IMR-90 (cell line): ENCODE results near the gene KCNAB2. TPM values are rescaled to one million over a fixed set of nuclear protein-coding genes. Genes with fewer than 3 reads are reported as not detected.
A peak's percentile ranks its signal among the peaks of the same experiment; 100 is the strongest.

Experiments
- ATAC-seq: fragments of 200-7000 bp; cut with Tn5 transposase; 2 replicates; pipeline ENCODE4 v1.9.1; 2020; ENCODE audit warnings: low read depth, mild to moderate bottlenecking, moderate library complexity
- BruUV-seq: library from RNA; stranded (reverse); fragments of 400-500 nt; replicated peaks from 2 replicates; lab custom pipeline; 2021; lab: Mats Ljungman, UMichigan
- CTCF ChIA-PET: fragments of 300-600 bp; formaldehyde crosslinking; extraction: SDS; loops from one replicate; lab custom pipeline; 2021; ENCODE audit warnings: antibody characterized with exemption; lab: Yijun Ruan, JAX
- POLR2A ChIA-PET: fragments of 300-600 bp; sonication (Branson Sonifier 250); formaldehyde crosslinking; loops from one replicate; lab custom pipeline; 2022; ENCODE audit warnings: antibody characterized with exemption; ENCODE audit not compliant: unreplicated experiment; lab: Charles Lee
- DNase-seq: peaks from one replicate; pipeline ENCODE4 v3.0.0; 2013
- H2AFZ ChIP-seq: replicated peaks from 2 replicates; pipeline ENCODE3; 2013; ENCODE audit warnings: low read length, mild to moderate bottlenecking; ENCODE audit not compliant: poor library complexity
- H2AK5ac ChIP-seq: 2 replicates; pipeline ENCODE4 v1.6.1; 2013; ENCODE audit warnings: low read depth, low read length, inconsistent platforms
- H2AK9ac ChIP-seq: replicated peaks from 2 replicates; pipeline ENCODE3; 2013; ENCODE audit warnings: mild to moderate bottlenecking, low read depth, low read length, moderate library complexity; ENCODE audit not compliant: poor library complexity
- H2BK120ac ChIP-seq: 2 replicates; pipeline ENCODE4 v1.6.1; 2013; ENCODE audit warnings: low read depth, low read length, inconsistent platforms
- H2BK15ac ChIP-seq: 3 replicates; pipeline ENCODE4 v1.6.1; 2013; ENCODE audit warnings: low read depth, low read length, inconsistent platforms
- H2BK20ac ChIP-seq: 2 replicates; pipeline ENCODE4 v1.6.1; 2013; ENCODE audit warnings: low read depth, mild to moderate bottlenecking, inconsistent platforms, low read length, moderate library complexity
- H2BK5ac ChIP-seq: 2 replicates; pipeline ENCODE4 v1.6.1; 2013; ENCODE audit warnings: mild to moderate bottlenecking, low read depth, low read length, inconsistent platforms; ENCODE audit not compliant: poor library complexity, severe bottlenecking
- H3K14ac ChIP-seq: replicated peaks from 2 replicates; pipeline ENCODE4 v1.6.1; 2013; ENCODE audit warnings: low read depth, low read length, inconsistent platforms
- H3K18ac ChIP-seq: 2 replicates; pipeline ENCODE4 v1.6.1; 2013; ENCODE audit warnings: low read depth, low read length, control low read depth
- H3K23ac ChIP-seq: 2 replicates; pipeline ENCODE4 v1.6.1; 2013; ENCODE audit warnings: low read depth, low read length, inconsistent platforms
- H3K27ac ChIP-seq: 2 replicates; pipeline ENCODE4 v1.5.1; 2013; ENCODE audit warnings: mild to moderate bottlenecking, control low read depth, low read length; ENCODE audit not compliant: insufficient read depth
- H3K27me3 ChIP-seq: 2 replicates; pipeline ENCODE4 v1.6.1; 2013; ENCODE audit warnings: low read length; ENCODE audit not compliant: control insufficient read depth, insufficient read depth
- H3K36me3 ChIP-seq: 2 replicates; pipeline ENCODE4 v1.6.1; 2013; ENCODE audit warnings: low read length, mixed read lengths; ENCODE audit not compliant: control insufficient read depth, insufficient read depth
- H3K4ac ChIP-seq: 2 replicates; pipeline ENCODE4 v1.6.1; 2013; ENCODE audit warnings: low read depth, low read length, inconsistent platforms
- H3K4me1 ChIP-seq: 2 replicates; pipeline ENCODE4 v1.6.1; 2013; ENCODE audit warnings: low read length, mixed read lengths; ENCODE audit not compliant: control insufficient read depth, insufficient read depth
- H3K4me2 ChIP-seq: 2 replicates; pipeline ENCODE4 v1.6.1; 2013; ENCODE audit warnings: low read depth, mild to moderate bottlenecking, control low read depth, low read length, moderate library complexity
- H3K4me3 ChIP-seq: 2 replicates; pipeline ENCODE4 v1.5.1; 2013; ENCODE audit warnings: low read depth, mild to moderate bottlenecking, control low read depth, low read length, moderate library complexity; ENCODE audit not compliant: insufficient read depth
- H3K56ac ChIP-seq: 2 replicates; pipeline ENCODE4 v1.6.1; 2013; ENCODE audit warnings: low read length, inconsistent platforms; ENCODE audit not compliant: insufficient read depth; ENCODE audit errors: extremely low read depth
- H3K79me1 ChIP-seq, 2 experiments: 2 replicates each; pipeline ENCODE4 v1.6.1; 2013; ENCODE audit warnings: low read length in 2 of 2, inconsistent platforms in 1 of 2, low read depth in 1 of 2
- H3K9ac ChIP-seq: 2 replicates; pipeline ENCODE4 v1.6.1; 2013; ENCODE audit warnings: low read depth, low read length, control low read depth
- H3K9me1 ChIP-seq: 2 replicates; pipeline ENCODE4 v1.6.1; 2013; ENCODE audit warnings: low read length, inconsistent platforms; ENCODE audit not compliant: insufficient read depth
- H3K9me3 ChIP-seq: 2 replicates; pipeline ENCODE4 v1.6.1; 2013; ENCODE audit warnings: low read length; ENCODE audit not compliant: control insufficient read depth, insufficient read depth
- H4K20me1 ChIP-seq: 2 replicates; pipeline ENCODE4 v1.6.1; 2013; ENCODE audit warnings: low read length, inconsistent platforms; ENCODE audit not compliant: insufficient read depth
- H4K5ac ChIP-seq: 2 replicates; pipeline ENCODE4 v1.6.1; 2013; ENCODE audit warnings: mild to moderate bottlenecking, low read depth, low read length, control low read depth
- H4K8ac ChIP-seq, 2 experiments: 2 replicates each; pipeline ENCODE4 v1.6.1; 2013; ENCODE audit warnings: low read depth in 2 of 2, low read length in 2 of 2, control low read depth in 1 of 2, inconsistent platforms in 1 of 2
- H4K91ac ChIP-seq: 2 replicates; pipeline ENCODE4 v1.6.1; 2013; ENCODE audit warnings: low read depth, low read length, inconsistent platforms; ENCODE audit not compliant: insufficient read depth
- CEBPB ChIP-seq: IDR thresholded peaks from 2 replicates; pipeline ENCODE4 v1.6.1; 2012; ENCODE audit warnings: low read depth, low read length, improper control_type of control experiment
- MAZ ChIP-seq: IDR thresholded peaks from 2 replicates; pipeline ENCODE4 v1.6.1; 2012; ENCODE audit warnings: low read depth, mild to moderate bottlenecking, low read length, improper control_type of control experiment, moderate library complexity, borderline replicate concordance
- NFE2L2 ChIP-seq: fragments of 150-350 bp; IDR thresholded peaks from 2 replicates; pipeline ENCODE4 v1.6.1; 2016; ENCODE audit warnings: low read depth, mild to moderate bottlenecking, low read length
- WGBS, 2 experiments: methylation state at CpG; one replicate each; pipeline versions ENCODE4 v1.1.5 to v1.1.7; 2013; ENCODE audit warnings: missing lambda C conversion rate in 2 of 2; ENCODE audit not compliant: insufficient read length in 1 of 2; ENCODE audit errors: extremely low coverage in 2 of 2; 5-methylcytosine and 5-hydroxymethylcytosine counted together
- dilution Hi-C: fragments of 300-500 bp; cut with HindIII; formaldehyde crosslinking; loops from one replicate; pipeline ENCODE4 v1.14.3; 2018; ENCODE audit warnings: low sequenced_read_pairs; ENCODE audit not compliant: unreplicated experiment
- in situ Hi-C: fragments of 300-500 bp; cut with MboI; formaldehyde crosslinking; loops from 3 replicates; pipeline ENCODE4 v1.14.3; 2019; ENCODE audit warnings: low sequenced_read_pairs, inconsistent platforms, mixed read lengths
- intact Hi-C: fragments of 100-400 bp; cut with micrococcal nuclease; formaldehyde crosslinking; loops from 2 replicates; pipeline ENCODE4 v1.10.0; 2022
- polyA plus RNA-seq, 3 experiments: library from polyadenylated mRNA; depleted of rRNA; stranded (reverse); fragments of >200 nt; gene quantifications; 2 replicates each; pipeline ENCODE4 v1.2.3, GENCODE V29; 2012; ENCODE audit warnings: low replicate concordance in 1 of 3
- total RNA-seq: library from RNA; depleted of rRNA; stranded (reverse); fragments of >200 nt; gene quantifications from 2 replicates; pipeline ENCODE4 v1.2.3, GENCODE V29; 2012

KCNAB2 gene
- total and polyA plus RNA-seq, 2 of the 4 experiments (the other 2 are of a cell fraction): 1.3 to 4.2 TPM

DNA sequence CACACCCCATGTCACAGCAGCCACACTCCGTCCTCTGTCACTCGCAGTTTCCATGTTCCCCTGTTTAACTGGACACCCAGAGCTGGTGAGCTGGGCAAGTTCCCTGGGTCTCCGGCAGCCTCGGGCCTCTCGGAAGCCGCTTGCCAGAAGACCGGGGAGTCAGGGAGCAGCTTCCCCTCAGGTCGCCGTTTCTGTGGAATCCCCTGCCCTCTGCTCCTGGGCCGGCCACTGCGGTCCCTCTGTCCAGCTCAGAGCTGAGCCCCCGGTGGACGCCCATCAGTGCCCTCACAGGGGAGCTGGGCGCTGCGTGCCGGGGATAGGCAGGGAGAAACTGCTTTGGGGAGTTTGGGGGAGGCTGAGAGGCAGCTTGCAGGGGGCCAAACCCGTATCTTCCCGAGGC lies 37.7 kb downstream of the KCNAB2 start:
- Histone ChIP-seq H2AK5ac (no peak overlapping the region), H2BK15ac (no peak overlapping the region), H2BK120ac (no peak overlapping the region), H3K56ac (no peak overlapping the region), H3K4me1 (no peaks in the 10 kb centered on the region), H3K9me3 (no peaks in the 10 kb centered on the region), H3K9me1 (no peaks in the 10 kb centered on the region), H3K4me2 (no peak overlapping the region), H4K8ac (no peak overlapping the region), H2AFZ (peak overlapping the region; percentile 51), H2BK20ac (no peak overlapping the region), H3K27ac (no peak overlapping the region), H3K4me3 (no peak overlapping the region), H3K4ac (no peak overlapping the region), H3K23ac (no peak overlapping the region), H3K27me3 (peaks cover 29% of the 10 kb centered on the region), H3K36me3 (no peaks in the 10 kb centered on the region), H4K91ac (no peak overlapping the region), H4K5ac (no peak overlapping the region), H3K79me1 (no peaks in the 10 kb centered on the region), H2BK5ac (no peak overlapping the region), H2AK9ac (no peak overlapping the region), H3K18ac (no peak overlapping the region), H3K9ac (no peak overlapping the region), H4K20me1 (no peaks in the 10 kb centered on the region), H3K14ac (no peak overlapping the region)
- DNase-seq (no peak), ATAC-seq (no peak)
- intact Hi-C loops: no loop called here
- no TSS peak for BruUV-seq
- CTCF ChIA-PET: no interaction called here
- 58% methylated on average over 9 of the region's 18 CpGs; no CpG with 5 or more reads in 1 of the 2 experiments for WGBS, 2 experiments
- POLR2A ChIA-PET: no interaction called here
- in situ Hi-C loops: no loop called here
- dilution Hi-C loops: no loop called here
- TF ChIP-seq CEBPB (no peak), NFE2L2 (no peak), MAZ (no peak)
